Uterine smooth muscle cell (primary cell): ENCODE data around the gene ZNF530. TPM values are rescaled to one million over a fixed set of nuclear protein-coding genes. Genes with fewer than 3 reads are reported as not detected.

Source experiments
- total RNA-seq: library from RNA; depleted of rRNA; stranded (reverse); fragments of >200 nt; gene quantifications from 2 replicates; pipeline ENCODE4 v1.2.3, GENCODE V29; 2014

Gene ZNF530
- 5.1 and 13.3 TPM in 2 replicates for total RNA-seq

DNA sequence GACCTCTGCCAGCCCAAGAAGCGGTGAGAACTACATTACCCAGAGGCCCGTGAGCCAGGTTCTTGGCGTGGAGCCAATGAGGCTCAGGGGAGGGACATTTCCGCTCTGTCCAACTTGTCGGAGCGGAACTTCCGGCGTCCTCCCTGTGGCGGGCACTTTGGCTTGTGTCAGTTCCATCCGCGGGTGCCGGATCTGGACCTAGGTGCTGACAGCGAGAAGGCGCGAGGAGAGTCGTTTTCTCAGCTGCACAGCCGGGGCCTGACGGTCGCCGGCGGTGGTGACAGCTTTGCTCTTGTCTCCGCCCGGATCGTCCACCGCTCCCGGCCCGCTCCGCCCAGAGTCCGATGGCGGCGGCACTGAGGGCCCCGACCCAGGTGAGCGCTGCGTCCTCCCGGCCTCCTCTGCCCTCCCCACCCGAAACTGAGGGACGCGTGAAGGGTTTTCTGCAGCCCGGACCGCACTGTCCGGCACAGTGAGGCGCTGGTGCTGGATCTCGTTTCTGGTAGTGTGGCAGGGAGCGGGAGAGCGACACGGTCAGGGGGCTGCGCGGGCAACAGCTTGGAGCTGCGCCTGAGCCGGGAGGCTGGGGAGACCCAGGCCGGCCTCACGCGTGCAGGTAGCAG is at the start of gene ZNF530:
TSS of gene ZNF530 (plus strand) at position 125 of the 623 bp plus-strand sequence. CDS start 4,461 bp downstream, outside the sequence.

DNA sequence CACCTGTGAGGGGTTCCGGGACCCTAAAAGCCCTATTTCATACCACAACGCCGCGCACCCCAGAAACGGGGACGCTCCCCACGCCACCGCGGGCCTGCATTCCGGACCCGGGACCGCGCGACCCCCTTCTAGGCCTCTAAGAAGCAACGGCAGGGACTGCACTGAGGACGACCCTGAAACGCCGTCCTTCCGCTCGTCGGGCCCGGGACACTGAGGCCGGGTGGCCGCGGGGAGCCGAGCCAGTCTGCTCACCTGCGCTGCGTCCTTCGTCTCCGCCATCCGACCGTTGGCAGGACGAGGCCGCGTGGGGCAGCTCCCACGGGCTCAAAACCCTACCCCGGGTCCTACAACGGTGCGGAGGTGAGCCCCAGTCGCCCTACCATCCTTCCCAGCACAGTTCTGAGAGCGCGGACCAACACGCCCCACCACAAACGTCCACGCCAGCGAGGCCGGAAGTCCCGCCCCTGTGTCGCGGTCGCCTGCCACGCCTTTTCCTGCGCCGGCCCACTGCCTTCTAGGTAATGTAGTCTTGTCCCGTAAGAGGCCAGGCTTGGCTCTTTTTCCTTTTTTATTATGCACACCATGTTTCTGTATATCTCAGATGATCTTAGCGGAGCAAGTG is 40.2 kb upstream of the ZNF530 start, which contains the start of gene ZNF550:
TSS of gene ZNF550 (minus strand) at position 460 of the 622 bp plus-strand sequence. CDS start at position 279, 181 bp downstream.

DNA sequence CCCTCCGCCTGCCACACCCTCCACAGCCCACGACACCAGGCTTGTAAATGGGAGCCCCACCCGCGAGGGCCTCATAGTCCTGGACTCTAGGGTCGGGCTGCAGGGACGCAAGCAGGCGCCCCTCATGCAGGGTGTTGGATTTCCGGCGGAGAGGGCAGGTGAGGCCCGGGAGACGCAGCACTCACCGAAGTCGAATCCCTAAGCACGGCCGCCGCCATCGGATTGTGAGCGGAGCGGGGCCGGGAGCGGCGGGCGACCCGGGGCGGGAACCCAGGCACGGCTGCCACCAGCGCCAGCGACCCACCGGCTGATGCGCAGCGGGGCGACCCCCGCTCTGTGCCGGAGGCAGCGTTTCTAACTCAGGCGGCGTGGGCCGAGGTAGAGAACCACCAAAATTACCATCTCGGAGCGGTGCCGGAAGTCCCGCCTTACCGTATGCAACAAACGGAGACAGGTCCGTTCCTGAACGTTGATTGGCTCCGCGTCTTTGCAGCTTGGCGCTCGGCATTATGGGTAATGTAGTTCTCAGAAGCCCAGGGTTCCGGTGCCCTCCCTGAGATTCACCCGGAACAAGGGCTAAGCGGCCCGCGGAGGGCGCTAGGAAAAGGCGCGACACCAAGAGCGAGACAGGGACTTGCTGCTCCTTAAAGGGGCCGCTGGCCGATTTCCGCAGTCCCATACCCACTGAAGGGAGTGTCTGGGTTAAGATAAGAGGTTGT is 21.0 kb upstream of the ZNF530 start, which contains the start of gene ZNF416:
TSS of gene ZNF416 (minus strand) at position 425 of the 719 bp plus-strand sequence. CDS start at position 218, 207 bp downstream.

GRCh38 chr19:57583521-57584416 is 15.9 kb upstream of the ZNF530 start, which contains the start of gene ZIK1:
ZIK1 (plus strand) TSS chr19:57584145; CDS start chr19:57584357, 212 bp downstream.

DNA sequence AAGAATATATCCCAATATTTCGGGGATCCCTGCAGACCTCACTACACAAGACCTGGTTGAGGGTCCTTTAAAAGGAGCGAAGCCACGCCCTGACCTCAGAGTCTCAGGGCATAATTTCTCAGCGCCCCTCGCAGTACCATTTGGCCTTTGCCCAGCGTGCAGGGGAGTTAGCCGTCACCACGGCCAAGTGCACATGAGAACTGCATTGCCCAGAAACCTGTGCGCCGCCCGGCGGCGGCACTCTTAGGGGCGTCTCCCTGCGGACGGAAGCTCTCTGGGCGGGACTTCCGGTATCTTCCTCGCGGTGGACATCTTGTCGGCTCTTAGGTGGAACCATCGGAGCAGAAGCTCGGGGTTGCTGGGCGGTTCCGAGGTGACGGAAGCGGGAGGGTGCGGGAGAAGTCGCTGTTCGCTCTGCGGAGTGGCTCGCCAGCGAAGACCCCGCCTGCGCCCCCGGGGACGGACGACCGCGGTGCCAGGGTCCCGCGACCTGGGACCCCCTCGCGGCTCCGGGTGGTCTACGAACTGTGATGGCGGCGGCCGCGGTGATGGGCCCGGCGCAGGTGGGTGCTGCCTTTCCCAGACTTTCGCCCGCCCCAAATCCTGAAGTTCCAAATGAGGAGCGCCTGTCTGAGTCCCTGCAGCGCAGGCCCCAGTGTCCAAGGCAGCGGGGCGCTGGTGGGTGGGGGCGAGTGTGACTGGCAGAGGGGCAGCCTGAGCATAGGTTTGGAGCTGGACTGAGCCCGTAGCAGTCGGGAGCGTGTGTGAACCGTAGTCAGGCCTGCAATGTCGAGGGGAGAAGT is 14.5 kb downstream of the ZNF530 start, which contains the start of gene ZNF134:
TSS of gene ZNF134 (plus strand) at position 302 of the 803 bp plus-strand sequence. CDS start 5,227 bp downstream, outside the sequence.

GRCh38 chr19:57632987-57633831 is 33.5 kb downstream of the ZNF530 start, which contains the start of gene ZNF211:
ZNF211 (plus strand) TSS chr19:57633168; CDS start chr19:57633347, 179 bp downstream.

Other genes starting within 250 kb of the ZNF530 start
- 9.9 and 11.4 TPM in 2 replicates for gene ZNF304, start 248.6 kb upstream of the ZNF530 start, total RNA-seq
- gene TRAPPC2B, start 236.3 kb upstream of the ZNF530 start, total RNA-seq = 12.7 and 15.1 TPM in 2 replicates
- gene ZNF547, start 236.3 kb upstream of the ZNF530 start, total RNA-seq = 3.2 and 4.1 TPM in 2 replicates
- 22.1 and 26.4 TPM in 2 replicates for gene ZNF548, start 210.0 kb upstream of the ZNF530 start, total RNA-seq
- gene ZNF17, start 188.7 kb upstream of the ZNF530 start, total RNA-seq = 13.7 and 14.0 TPM in 2 replicates
- 8.4 and 9.0 TPM in 2 replicates for gene ZNF749, start 164.6 kb upstream of the ZNF530 start, total RNA-seq
- 0.55 and 0.62 TPM in 2 replicates for gene VN1R1, start 142.7 kb upstream of the ZNF530 start, total RNA-seq
- gene ZNF772, start 122.3 kb upstream of the ZNF530 start, total RNA-seq = 17.2 and 19.6 TPM in 2 replicates
- gene ZNF419, start 112.1 kb upstream of the ZNF530 start, total RNA-seq = 10.3 and 13.1 TPM in 2 replicates
- 21.5 and 27.0 TPM in 2 replicates for gene ZNF773, start 99.9 kb upstream of the ZNF530 start, total RNA-seq
- gene ZNF549, start 72.5 kb upstream of the ZNF530 start, total RNA-seq = 4.8 and 4.9 TPM in 2 replicates
- gene ZNF550, start 40.0 kb upstream of the ZNF530 start, total RNA-seq = 9.0 and 11.0 TPM in 2 replicates
- 6.0 TPM in 2 replicates for gene ZNF416, start 21.0 kb upstream of the ZNF530 start, total RNA-seq
- gene ZIK1, start 15.7 kb upstream of the ZNF530 start, total RNA-seq = 4.7 and 9.2 TPM in 2 replicates
- gene ZNF134, start 14.4 kb downstream of the ZNF530 start, total RNA-seq = 19.9 and 20.1 TPM in 2 replicates
- 6.7 and 7.1 TPM in 2 replicates for gene ZNF211, start 33.3 kb downstream of the ZNF530 start, total RNA-seq
- not detected in 2 replicates for gene ZSCAN4, start 69.0 kb downstream of the ZNF530 start, total RNA-seq
- gene ZNF551, start 82.1 kb downstream of the ZNF530 start, total RNA-seq = 3.4 and 7.1 TPM in 2 replicates
- 0.44 and 0.87 TPM in 2 replicates for gene ZNF154, start 109.3 kb downstream of the ZNF530 start, total RNA-seq
- gene ZNF671, start 127.7 kb downstream of the ZNF530 start, total RNA-seq = 7.4 and 8.0 TPM in 2 replicates
- gene ZNF776, start 146.9 kb downstream of the ZNF530 start, total RNA-seq = 9.7 and 11.2 TPM in 2 replicates
- 14.3 and 18.7 TPM in 2 replicates for gene ZNF586, start 169.8 kb downstream of the ZNF530 start, total RNA-seq
- gene ZNF552, start 215.0 kb downstream of the ZNF530 start, total RNA-seq = 7.7 and 9.6 TPM in 2 replicates
- gene ZNF587B, start 230.4 kb downstream of the ZNF530 start, total RNA-seq = 20.5 and 29.8 TPM in 2 replicates
- 31.8 and 36.2 TPM in 2 replicates for gene ZNF587, start 250.0 kb downstream of the ZNF530 start, total RNA-seq